GM21515 (cell line): ENCODE data around the gene COMT.

Experiments used
- ATAC-seq: cut with Tn5 transposase; IDR thresholded peaks from one replicate; pipeline ENCODE4 v1.9.1; 2021; ENCODE audit not compliant: unreplicated experiment

Gene COMT

DNA sequence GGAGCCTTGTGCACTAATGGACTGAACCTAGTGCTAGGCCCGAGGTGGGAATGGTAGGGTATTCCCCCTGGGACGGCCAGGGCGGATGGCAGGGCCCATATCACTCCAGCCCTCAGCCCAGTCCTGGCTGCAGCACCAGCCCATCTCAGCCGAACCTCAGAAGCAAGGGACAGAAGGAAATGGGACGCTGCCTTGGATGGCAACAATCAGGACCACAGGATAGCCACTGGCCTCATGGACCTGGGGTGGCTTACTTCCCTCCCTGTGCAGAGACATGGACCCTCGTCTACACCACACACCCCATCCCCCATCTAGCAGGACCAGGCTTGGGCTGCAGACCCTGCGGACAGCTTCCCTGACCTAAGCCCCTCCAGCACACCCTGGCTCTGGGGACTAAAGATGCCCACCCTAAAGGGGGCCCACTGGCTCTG is 50.9 kb downstream of the COMT start:
- no peak for ATAC-seq

GRCh38 chr22:19992921-19993355 is 51.4 kb downstream of the COMT start:
- ATAC-seq = no peak

DNA sequence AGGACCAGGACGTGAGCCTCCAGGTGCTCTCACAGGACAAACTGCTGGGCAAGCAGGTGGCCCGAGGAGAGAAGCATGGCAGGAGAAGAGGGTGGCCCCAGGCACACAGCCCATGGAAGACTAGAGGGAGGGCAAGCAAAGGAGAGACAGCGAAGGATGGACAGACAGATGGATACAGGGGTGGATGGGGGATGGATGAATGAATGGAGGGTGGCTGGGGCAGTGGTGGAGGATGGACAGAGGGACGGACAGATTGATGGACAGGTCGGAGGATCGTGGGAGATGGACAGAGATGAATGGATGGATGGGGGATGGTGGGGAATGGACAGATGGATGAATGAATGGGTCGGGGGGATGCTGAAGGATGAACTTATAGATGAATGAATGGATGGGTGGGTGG is 52.4 kb downstream of the COMT start:
- no peak for ATAC-seq

DNA sequence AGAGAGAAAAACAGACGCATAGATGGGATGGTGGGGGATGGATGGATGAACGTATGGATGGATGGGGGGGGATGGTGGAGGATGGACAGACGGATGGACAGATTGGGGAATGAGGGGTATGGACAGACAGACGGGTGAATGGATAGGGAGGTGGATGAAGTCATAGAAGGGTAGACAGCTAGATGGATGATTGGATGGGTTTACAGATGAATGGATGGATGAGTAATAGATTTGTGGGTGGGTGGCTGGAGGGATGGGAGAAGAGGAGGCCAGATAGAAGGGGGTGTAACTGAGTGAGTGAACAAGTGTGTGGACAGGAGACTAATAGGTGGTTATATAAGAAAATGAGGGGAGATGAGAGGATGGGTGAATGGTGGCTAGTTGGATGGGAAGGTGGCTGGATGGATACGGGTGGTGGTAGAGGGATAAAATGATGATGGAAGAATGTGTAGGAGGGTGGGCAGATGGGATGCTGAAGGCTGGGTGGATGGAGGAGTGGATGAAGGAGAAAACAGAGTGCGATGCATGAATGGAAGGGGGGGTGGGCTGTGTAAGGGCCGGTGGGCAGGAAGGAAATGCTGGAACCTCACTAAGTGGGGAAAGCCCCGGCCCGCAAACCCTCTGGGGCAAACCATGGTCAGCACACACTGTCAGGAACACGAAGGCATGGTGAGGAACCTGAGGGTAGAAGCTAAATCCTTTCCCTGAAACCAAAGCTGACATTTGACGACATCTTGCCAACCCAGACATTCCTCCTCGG is 53.5 kb downstream of the COMT start:
- no peak for ATAC-seq

DNA sequence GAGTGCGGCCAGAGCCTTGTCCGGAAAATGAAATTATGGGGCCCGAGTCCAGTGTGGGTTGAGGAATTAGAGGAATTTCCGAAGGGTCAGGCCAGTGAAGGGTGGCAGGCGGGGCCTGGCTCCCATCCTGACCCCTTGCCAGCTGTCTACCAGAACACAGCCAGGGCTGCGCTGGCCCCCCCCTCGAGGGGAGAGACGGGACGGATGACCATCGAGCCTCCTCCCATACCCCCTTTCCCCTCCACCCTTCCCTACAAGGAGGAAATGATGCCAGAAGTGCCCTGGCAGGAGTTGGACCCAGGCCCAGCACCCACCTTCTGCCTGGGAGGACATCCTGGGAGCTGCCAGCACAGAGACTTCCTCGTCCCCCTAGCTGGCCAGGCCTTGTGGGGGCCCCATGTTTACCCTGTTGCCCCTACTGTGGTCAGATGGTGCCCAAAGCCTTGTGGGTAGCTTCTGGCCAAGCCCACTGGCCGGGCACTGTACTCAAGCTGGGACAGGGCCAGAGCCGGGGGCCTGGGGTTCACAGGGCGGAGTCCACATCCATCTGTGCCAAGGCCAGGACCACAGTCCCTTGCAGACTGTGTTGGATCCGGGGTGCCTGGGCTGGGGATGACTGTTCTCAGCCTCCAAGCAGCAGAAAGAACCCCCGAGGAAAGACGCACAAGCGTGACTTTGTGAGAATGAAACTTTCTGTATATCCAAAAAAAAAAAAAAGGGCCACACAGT is 54.2 kb downstream of the COMT start:
- no peak for ATAC-seq

- no peak for ATAC-seq
Observed at GRCh38 chr22:19996694-19997384, 55.3 kb downstream of the COMT start.

GRCh38 chr22:19997561-19998231 is 56.1 kb downstream of the COMT start:
- ATAC-seq = no peak

DNA sequence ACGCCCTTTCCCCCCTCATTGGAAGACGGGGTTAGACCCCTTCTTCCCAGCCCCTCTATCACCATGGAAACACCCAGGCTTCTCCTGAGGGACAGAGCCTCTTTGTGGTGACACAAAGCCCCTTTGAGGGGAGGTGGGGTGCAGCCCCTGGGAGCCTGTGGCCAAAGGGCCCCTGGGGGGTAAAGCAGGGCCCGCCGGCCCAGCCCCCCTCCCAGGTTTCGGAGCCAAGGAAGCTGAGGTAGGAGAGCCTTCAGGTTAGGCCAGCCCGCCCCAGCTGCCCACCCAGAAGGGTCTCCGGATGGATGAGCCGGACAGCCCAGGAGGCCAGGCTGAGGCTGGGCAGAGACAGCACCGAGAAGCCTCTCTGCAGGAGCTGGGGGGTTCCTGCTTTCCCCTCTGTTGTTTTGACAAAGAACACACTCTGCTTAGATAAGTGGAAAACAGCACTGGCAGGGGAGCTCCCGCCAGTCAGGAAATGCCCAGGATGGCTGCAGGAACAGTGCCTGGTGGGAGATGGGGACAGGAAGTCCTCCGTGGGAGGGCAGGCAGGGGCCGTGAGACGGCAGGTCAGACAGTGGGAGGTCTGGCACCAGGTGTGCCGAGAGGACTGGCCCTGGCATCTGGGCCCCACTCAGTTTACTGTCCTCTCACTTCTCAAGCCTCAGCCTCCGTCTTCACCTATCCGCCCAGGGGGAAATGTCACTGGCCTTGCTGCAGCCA is 56.8 kb downstream of the COMT start:
- no peak for ATAC-seq

- ATAC-seq = no peak
Observed at GRCh38 chr22:19998991-19999820, 57.6 kb downstream of the COMT start.

DNA sequence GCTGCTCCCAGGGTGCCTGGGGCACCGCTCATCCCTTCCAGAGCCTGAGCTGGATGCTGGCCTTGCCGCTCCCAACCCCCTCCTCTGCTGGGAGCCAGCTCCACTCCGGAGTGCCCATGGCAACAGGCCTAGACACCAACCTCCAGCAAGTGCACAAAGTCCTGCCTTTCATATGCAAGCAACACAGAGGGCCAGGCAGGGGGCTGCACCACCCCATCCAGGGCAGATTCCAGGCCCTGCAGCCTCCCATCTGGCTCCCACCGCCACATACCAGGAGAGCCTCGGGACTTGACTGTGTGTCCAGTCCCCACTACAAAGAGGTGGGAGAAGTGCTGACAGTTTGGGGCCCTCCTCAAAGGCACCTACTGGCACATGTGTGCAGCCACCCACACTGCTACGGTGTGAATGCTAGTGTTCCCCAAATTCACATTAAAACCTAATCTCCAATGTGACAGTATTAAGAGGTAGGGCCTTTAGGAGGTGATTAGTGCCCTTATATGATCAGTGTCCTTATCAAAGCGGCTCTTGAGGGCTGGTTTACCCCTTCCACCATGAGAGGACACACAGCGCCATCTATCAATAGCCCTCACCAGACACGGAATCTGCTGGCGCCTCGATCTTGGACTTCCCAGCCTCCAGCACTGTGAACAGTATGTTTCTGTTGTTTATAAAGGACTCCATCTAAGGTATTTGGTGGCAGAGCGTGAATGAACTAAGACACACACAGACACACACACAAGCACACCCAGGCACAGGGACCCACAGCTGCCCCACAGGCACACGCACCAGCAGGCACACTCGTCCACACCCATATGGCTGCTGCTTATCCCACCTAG is 58.9 kb downstream of the COMT start:
- ATAC-seq = no peak

DNA sequence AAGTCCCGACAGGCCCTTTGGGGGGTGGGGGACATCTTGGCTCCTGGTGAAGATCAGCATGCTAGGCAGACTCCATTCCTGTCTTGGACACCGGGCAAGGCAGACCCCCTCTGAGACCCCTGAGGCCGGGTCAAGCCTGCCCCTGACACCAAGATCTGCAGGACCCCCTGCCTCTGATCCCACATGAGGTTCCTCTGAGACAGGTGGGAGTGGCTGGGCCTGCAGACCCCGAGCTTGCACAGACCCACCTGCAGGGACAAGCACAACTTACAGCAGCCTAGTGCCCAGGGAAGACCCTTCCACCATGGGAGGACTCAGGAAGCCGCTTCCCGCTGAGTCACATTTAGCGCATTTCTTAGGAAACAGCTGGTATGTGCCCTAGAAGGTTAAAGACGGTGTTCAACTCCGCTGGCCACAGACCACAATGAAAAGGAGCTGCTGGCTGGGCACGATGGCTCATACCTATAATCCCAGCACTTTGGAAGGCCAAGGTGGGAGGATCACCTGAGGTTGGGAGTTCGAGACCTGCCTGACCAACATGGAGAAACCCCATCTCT is 59.6 kb downstream of the COMT start:
- ATAC-seq = no peak

DNA sequence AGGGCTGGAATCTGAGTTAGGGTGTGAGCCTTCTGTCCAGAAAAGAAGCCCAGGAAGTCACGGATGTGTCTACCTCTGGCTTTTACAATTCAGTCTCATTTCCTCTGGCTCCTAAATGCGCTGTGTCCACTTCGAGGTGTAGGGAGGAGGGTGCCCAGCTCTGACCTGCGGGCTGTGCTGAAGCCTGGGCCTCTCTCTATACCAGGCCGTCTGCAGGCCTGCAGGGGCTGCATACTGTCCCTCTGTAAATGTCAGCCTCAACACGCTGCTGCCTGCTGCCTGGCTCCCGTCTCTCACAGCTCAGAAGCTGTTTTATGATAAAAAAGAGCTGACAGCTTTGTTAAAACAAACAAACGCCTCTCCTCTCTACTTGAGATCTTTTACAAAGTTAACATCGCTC is 60.6 kb downstream of the COMT start:
- ATAC-seq = no peak

- no peak for ATAC-seq
Observed at GRCh38 chr22:20002636-20003035, 61.1 kb downstream of the COMT start.

GRCh38 chr22:20003304-20003703 is 61.7 kb downstream of the COMT start:
- no peak for ATAC-seq

DNA sequence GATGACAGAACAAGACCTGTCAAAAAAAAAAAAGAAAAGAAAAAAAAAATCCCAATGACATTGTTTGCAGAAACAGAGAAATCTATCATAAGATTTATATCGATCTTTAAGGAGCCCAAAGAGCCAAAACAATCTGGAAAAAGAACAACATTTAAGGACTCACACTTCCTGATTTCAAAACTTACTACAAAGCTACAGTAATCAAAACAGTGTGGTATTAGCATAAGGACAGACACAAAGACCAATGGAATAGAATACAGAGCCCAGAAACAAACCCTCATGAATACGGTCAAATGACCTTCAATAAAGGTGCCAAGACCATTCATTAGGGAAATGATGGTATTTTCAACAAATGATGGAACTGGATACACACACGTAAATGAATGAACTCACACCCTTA is 62.9 kb downstream of the COMT start:
- no peak for ATAC-seq

DNA sequence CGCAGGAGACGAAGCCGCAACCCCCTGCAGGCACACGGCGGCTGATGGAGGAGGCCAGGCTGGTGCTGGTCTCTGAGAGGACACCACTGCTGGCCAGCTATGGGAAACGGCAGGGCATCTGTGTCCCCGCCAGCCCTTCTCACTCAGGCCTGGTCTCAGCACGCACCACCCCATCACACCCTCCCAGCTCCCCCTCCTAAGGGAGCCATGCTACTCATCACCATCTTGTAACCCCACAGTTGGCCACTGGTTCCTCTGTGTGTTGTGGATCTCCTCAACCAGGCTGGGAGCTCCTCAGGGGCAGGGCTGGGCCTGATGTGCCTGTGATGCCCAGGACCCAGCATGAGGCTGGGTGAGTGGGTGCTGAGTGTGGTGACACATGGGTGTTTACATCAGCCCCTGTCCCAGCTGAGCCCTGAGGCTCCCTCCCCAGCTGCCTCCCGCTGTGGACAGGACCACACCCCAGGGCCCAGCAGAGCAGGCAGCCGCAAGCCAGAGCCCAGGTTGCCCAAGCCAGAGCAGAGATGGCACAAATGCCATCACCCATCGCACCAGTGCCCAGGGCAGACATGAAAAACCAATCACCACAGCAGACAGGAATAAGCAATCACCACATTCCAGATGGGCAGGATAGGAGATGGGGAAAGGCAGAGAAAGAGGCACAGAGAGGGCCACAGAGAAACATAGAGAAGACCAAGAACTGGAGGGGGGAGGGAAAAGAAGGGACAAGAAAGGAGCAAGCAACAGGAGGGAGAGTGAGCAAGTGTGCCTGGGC is 66.8 kb downstream of the COMT start:
- ATAC-seq = no peak

DNA sequence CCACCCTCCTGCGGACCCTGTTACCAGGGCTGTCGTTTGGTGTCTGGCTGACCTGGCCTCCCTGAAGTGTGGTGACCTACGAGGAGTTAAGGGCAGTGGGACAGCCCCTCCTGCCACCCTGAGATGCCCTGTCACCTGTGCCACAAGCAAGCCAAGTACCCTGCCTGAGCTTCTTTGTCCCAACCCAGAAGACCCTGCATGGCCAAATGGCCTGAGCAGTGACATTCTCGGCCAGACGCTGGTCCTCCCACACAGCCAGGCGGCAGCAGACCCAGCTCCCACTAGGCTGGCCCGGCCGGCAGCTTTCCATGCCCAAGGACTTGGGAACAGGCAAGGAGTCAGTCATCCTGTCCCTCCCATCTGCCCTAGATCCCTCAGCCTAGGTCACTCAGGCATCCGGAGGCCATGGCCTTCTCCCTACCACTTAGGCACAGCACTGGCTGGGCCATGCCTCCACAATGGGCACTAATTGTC is 67.5 kb downstream of the COMT start:
- ATAC-seq = no peak
